ENCODE data around the gene METTL25.

METTL25 gene

DNA sequence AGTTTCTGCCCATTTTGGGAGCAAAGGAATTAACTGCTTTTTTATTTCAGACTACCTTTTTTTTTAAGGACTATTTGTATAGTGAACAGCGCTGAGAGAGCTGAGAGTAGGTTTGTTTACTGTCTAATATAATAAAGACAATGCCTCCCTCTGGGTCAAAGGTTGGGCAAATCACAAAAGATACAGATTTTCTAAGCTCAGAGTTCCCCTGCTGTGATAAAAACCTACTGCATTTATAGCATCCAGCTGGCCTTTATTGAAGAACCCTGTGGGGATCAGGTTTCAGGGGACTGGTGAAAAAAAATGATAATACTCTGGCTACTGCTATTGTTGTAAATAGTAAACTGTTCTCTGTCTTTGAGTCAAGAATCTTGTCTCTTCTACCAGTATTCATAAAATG, 28.8 kb upstream of the METTL25 start:
- Histone ChIP-seq H3K4me3 (ENCODE audit: insufficient read depth, low read length, poor library complexity, severe bottlenecking) (no peak overlapping the region), H3K27me3 (ENCODE audit: low read length) (no peaks in the 10 kb centered on the region), H3K9me2 (replicated peaks; ENCODE audit: insufficient read depth, low read length) (no peaks in the 10 kb centered on the region), H4K20me1 (ENCODE audit: low read depth, low read length) (0 out of 2 replicates have a peak, but pooled peaks cover 5% of the 10 kb centered on the region), H3K79me2 (ENCODE audit: insufficient read depth, low read length) (no peaks in the 10 kb centered on the region), H3K4me2 (ENCODE audit: low read depth, low read length, poor library complexity, severe bottlenecking) (no peak overlapping the region), H2AFZ (ENCODE audit: low read depth, low read length, severe bottlenecking) (no peak overlapping the region), H3K9ac (ENCODE audit: low read length) (no peak overlapping the region), H3K9me3 (ENCODE audit: insufficient read depth, low read length) (no peaks in the 10 kb centered on the region), H3F3A (ENCODE audit: insufficient read depth) (no peaks in the 10 kb centered on the region), H3K36me3 (ENCODE audit: low read length) (no peaks in the 10 kb centered on the region), H3K27ac (ENCODE audit: low read depth, low read length) (no peak overlapping the region)
- TF ChIP-seq, protein P1, sequence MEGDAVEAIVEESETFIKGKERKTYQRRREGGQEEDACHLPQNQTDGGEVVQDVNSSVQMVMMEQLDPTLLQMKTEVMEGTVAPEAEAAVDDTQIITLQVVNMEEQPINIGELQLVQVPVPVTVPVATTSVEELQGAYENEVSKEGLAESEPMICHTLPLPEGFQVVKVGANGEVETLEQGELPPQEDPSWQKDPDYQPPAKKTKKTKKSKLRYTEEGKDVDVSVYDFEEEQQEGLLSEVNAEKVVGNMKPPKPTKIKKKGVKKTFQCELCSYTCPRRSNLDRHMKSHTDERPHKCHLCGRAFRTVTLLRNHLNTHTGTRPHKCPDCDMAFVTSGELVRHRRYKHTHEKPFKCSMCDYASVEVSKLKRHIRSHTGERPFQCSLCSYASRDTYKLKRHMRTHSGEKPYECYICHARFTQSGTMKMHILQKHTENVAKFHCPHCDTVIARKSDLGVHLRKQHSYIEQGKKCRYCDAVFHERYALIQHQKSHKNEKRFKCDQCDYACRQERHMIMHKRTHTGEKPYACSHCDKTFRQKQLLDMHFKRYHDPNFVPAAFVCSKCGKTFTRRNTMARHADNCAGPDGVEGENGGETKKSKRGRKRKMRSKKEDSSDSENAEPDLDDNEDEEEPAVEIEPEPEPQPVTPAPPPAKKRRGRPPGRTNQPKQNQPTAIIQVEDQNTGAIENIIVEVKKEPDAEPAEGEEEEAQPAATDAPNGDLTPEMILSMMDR (IDR thresholded peaks at IDR 0.05; ENCODE audit: insufficient read depth, low read length, poor library complexity, severe bottlenecking): no peak
- TF ChIP-seq EZH2phosphoT487 (conservative IDR thresholded peaks at IDR 0.05; ENCODE audit: low read length): no peak

DNA sequence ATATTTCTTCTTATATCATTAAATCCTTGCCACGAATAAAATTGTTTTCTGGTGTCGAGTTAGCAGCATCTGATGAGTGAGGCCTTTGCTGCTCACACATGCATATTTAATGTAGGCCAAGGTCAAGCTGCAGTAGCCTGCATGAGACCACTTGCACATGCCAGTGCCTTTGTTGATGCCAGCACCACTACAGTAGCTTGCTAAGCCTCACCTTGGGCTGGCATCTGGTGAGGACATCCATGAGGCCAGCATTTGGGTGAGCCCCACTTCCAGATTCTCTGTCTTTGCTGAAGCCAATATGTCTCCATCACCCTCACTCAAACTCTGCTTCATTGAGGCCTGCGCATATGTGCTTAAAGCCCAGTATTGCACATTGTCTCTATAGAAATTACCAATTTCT, 8.2 kb upstream of the METTL25 start:
- H3K9ac ChIP-seq (ENCODE audit: low read length): no peak overlapping the region
- no peaks in the 10 kb centered on the region for H3K9me2 ChIP-seq (replicated peaks; ENCODE audit: insufficient read depth, low read length)
- no peaks in the 10 kb centered on the region for H3K27me3 ChIP-seq (ENCODE audit: low read length)
- no peak overlapping the region for H2AFZ ChIP-seq (ENCODE audit: low read depth, low read length, severe bottlenecking)
- peaks cover 4% of the 10 kb centered on the region; the same call in 1 of the 2 replicates for H3K79me2 ChIP-seq (ENCODE audit: insufficient read depth, low read length)
- no peak overlapping the region for H3K27ac ChIP-seq (ENCODE audit: low read depth, low read length)
- no peak for TF ChIP-seq EZH2phosphoT487 (conservative IDR thresholded peaks at IDR 0.05; ENCODE audit: low read length)
- TF ChIP-seq, protein P1 (IDR thresholded peaks at IDR 0.05; ENCODE audit: insufficient read depth, low read length, poor library complexity, severe bottlenecking): no peak
- no peak overlapping the region for H3K4me2 ChIP-seq (ENCODE audit: low read depth, low read length, poor library complexity, severe bottlenecking)
- H3K36me3 ChIP-seq (ENCODE audit: low read length): peaks cover 29% of the 10 kb centered on the region; the same call in 1 of the 2 replicates
- H3K9me3 ChIP-seq (ENCODE audit: insufficient read depth, low read length): no peaks in the 10 kb centered on the region
- no peaks in the 10 kb centered on the region for H4K20me1 ChIP-seq (ENCODE audit: low read depth, low read length)
- no peak overlapping the region for H3K4me3 ChIP-seq (ENCODE audit: insufficient read depth, low read length, poor library complexity, severe bottlenecking)
- H3F3A ChIP-seq (ENCODE audit: insufficient read depth): peaks cover 9% of the 10 kb centered on the region; the same call in 1 of the 2 replicates

DNA sequence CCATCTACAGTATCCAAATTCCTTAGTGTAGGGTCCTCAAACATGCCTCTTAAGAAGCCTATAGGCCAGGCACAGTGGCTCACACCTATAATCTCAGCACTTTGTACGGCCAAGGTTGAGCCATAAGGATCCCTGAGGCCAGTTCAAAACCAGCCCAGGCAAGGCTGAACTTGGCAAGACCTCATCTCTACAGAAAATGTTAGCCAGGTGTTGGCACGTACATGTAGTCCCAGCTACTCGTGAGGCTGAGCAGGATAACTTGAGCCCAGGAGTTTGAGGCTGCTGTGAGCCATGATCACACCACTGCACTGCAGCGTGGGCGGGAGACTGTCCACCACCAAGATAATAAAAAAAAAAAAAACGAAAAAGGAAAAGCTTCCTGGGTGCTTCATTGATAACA, 6.9 kb upstream of the METTL25 start:
- Histone ChIP-seq H2AFZ (ENCODE audit: low read depth, low read length, severe bottlenecking) (no peak overlapping the region), H3K36me3 (ENCODE audit: low read length) (peaks cover 40% of the 10 kb centered on the region; the same call in 1 of the 2 replicates), H3K27me3 (ENCODE audit: low read length) (no peaks in the 10 kb centered on the region)

More for the DNA sequence above, 6.9 kb upstream of the METTL25 start:
- Histone ChIP-seq H3F3A (ENCODE audit: insufficient read depth) (peaks cover 9% of the 10 kb centered on the region; the same call in 1 of the 2 replicates), H4K20me1 (ENCODE audit: low read depth, low read length) (no peaks in the 10 kb centered on the region), H3K9ac (ENCODE audit: low read length) (no peak overlapping the region), H3K27ac (ENCODE audit: low read depth, low read length) (no peak overlapping the region), H3K9me3 (ENCODE audit: insufficient read depth, low read length) (no peaks in the 10 kb centered on the region), H3K9me2 (replicated peaks; ENCODE audit: insufficient read depth, low read length) (no peaks in the 10 kb centered on the region), H3K4me2 (ENCODE audit: low read depth, low read length, poor library complexity, severe bottlenecking) (no peak overlapping the region), H3K79me2 (ENCODE audit: insufficient read depth, low read length) (peaks cover 16% of the 10 kb centered on the region), H3K4me3 (ENCODE audit: insufficient read depth, low read length, poor library complexity, severe bottlenecking) (no peak overlapping the region)
- TF ChIP-seq, protein P1 (IDR thresholded peaks at IDR 0.05; ENCODE audit: insufficient read depth, low read length, poor library complexity, severe bottlenecking): no peak
- TF ChIP-seq EZH2phosphoT487 (conservative IDR thresholded peaks at IDR 0.05; ENCODE audit: low read length): no peak
